SK-N-SH (cell line): ENCODE measurements around the gene SCN2A. TPM values are rescaled to one million over a fixed set of nuclear protein-coding genes. Genes with fewer than 3 reads are reported as not detected.

Source experiments
- ELF1 ChIP-seq: IDR thresholded peaks from 2 replicates; pipeline ENCODE4 v1.4.0; 2012
- EP300 ChIP-seq, 2 experiments: IDR thresholded peaks; 2 replicates each; pipeline versions ENCODE4 v1.4.0 to v1.6.1; 2012; ENCODE audit warnings: borderline replicate concordance in 1 of 2, low read depth in 1 of 2, low read length in 1 of 2
- FOSL2 ChIP-seq: IDR thresholded peaks from 2 replicates; pipeline ENCODE4 v1.4.0; 2012; ENCODE audit warnings: low read depth, mild to moderate bottlenecking, moderate library complexity, borderline replicate concordance
- GABPA ChIP-seq: IDR thresholded peaks from 2 replicates; pipeline ENCODE4 v1.4.0; 2012; ENCODE audit warnings: low read depth, mild to moderate bottlenecking
- GATA2 ChIP-seq: sonication (generic); formaldehyde crosslinking; IDR thresholded peaks from 2 replicates; pipeline ENCODE4 v1.5.0; 2020; ENCODE audit warnings: mild to moderate bottlenecking, missing genetic modification reagents
- IRF3 ChIP-seq: fragments of 150-350 bp; IDR thresholded peaks from 2 replicates; pipeline ENCODE4 v1.6.1; 2016; ENCODE audit warnings: mild to moderate bottlenecking, low read depth, low read length
- JUND ChIP-seq: IDR thresholded peaks from 2 replicates; pipeline ENCODE4 v1.4.0; 2012
- MAX ChIP-seq: IDR thresholded peaks from 2 replicates; pipeline ENCODE4 v1.4.0; 2012; ENCODE audit warnings: low read depth
- MEF2A ChIP-seq: IDR thresholded peaks from 2 replicates; pipeline ENCODE4 v1.4.0; 2012; ENCODE audit warnings: low read depth, borderline replicate concordance
- NFIC ChIP-seq: IDR thresholded peaks from 2 replicates; pipeline ENCODE4 v1.4.0; 2012; ENCODE audit warnings: borderline replicate concordance
- PBX3 ChIP-seq: IDR thresholded peaks from 2 replicates; pipeline ENCODE4; 2012
- POLR2AphosphoS5 ChIP-seq: IDR thresholded peaks from 2 replicates; pipeline ENCODE4 v1.6.1; 2012; ENCODE audit warnings: low read depth, low read length
- RAD21 ChIP-seq: IDR thresholded peaks from 2 replicates; pipeline ENCODE4 v1.6.1; 2012; ENCODE audit warnings: mild to moderate bottlenecking, low read length
- RCOR1 ChIP-seq: fragments of 150-350 bp; IDR thresholded peaks from 2 replicates; pipeline ENCODE4 v1.6.1; 2017; ENCODE audit warnings: antibody characterized with exemption, low read length
- RFX5 ChIP-seq: IDR thresholded peaks from 2 replicates; pipeline ENCODE4 v1.6.1; 2012; ENCODE audit warnings: mild to moderate bottlenecking, improper control_type of control experiment, low read length
- SIN3A ChIP-seq: IDR thresholded peaks from 2 replicates; pipeline ENCODE4 v1.6.1; 2012; ENCODE audit warnings: low read depth, mild to moderate bottlenecking, low read length, moderate library complexity, borderline replicate concordance
- SMC3 ChIP-seq: IDR thresholded peaks from 2 replicates; pipeline ENCODE4 v1.6.1; 2012; ENCODE audit warnings: low read depth, low read length, improper control_type of control experiment
- TAF1 ChIP-seq: IDR thresholded peaks from 2 replicates; pipeline ENCODE4 v1.6.1; 2012; ENCODE audit warnings: low read depth, mild to moderate bottlenecking, low read length, moderate library complexity, borderline replicate concordance
- TCF12 ChIP-seq: IDR thresholded peaks from 2 replicates; pipeline ENCODE4 v1.4.0; 2012
- TEAD4 ChIP-seq: IDR thresholded peaks from 2 replicates; pipeline ENCODE4 v1.4.0; 2012; ENCODE audit warnings: mild to moderate bottlenecking, borderline replicate concordance; ENCODE audit not compliant: insufficient read depth
- YY1 ChIP-seq: IDR thresholded peaks from 2 replicates; pipeline ENCODE4 v1.4.0; 2012; ENCODE audit warnings: low read depth, mild to moderate bottlenecking
- ZBTB33 ChIP-seq: IDR thresholded peaks from 2 replicates; pipeline ENCODE4 v1.4.0; 2012; ENCODE audit warnings: low read depth, borderline replicate concordance
- polyA plus RNA-seq, 3 experiments: library from polyadenylated mRNA; depleted of rRNA; stranded (reverse); fragments of >200 nt; gene quantifications; 2 replicates each; pipeline ENCODE4 v1.2.3, GENCODE V29; 2012
- TF ChIP-seq, protein P1 (sequence below): IDR thresholded peaks from 2 replicates; pipeline ENCODE4 v1.4.0; 2012; ENCODE audit warnings: low read depth, borderline replicate concordance
- TF ChIP-seq, protein P2 (sequence below): fragments of 150-350 bp; IDR thresholded peaks from 2 replicates; pipeline ENCODE4 v1.6.1; 2017; ENCODE audit warnings: antibody characterized with exemption, low read length, low read depth, borderline replicate concordance

SCN2A gene
- polyA plus RNA-seq, 1 of the 3 experiments (the other 2 are of a cell fraction), result 5.1 TPM

DNA sequence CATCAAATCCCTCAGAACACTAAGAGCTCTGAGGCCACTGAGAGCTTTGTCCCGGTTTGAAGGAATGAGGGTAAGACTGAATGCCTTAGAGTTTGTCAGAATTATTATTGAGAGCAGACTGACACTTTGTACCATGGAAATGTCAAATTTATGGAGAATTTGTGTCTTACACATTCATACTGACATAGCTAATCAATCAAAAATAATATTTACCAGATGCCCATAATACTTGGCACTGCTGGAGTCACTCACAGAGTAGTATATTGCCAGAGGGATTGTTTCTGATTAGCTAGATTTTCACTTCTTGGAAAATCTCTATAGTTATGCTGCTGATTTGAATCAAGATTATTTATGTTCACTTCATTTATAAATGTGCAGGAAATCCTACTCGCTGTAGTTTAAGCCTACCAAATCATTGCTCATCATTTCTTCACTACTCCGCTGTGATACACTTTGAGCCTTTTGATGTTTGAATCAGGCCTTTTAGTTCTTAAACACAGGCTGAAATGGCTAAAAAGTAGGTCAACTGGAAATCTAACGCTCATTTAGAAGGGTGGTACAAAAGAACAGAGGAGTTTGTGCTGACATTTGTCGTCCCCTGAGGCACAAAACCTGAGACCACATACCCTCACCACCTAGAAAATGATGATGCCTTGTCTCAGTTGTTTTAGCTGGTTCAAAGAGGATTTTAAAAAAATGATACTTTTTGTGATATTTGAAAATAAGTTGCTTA lies 134.2 kb downstream of the SCN2A start (continued):
- peak; percentile 86 to 93 for TF ChIP-seq EP300 (IDR thresholded peaks at IDR 0.05; ENCODE audit: borderline replicate concordance in 1 of 2, low read depth in 1 of 2, low read length in 1 of 2)
- TF ChIP-seq, protein P1, sequence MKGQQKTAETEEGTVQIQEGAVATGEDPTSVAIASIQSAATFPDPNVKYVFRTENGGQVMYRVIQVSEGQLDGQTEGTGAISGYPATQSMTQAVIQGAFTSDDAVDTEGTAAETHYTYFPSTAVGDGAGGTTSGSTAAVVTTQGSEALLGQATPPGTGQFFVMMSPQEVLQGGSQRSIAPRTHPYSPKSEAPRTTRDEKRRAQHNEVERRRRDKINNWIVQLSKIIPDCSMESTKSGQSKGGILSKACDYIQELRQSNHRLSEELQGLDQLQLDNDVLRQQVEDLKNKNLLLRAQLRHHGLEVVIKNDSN, result no peak
- no peak for TF ChIP-seq GABPA
- TF ChIP-seq SIN3A, result no peak
- TF ChIP-seq TCF12, result peak; percentile 100
- no peak for TF ChIP-seq SMC3
- peak; percentile 77; the same call in 1 of the 2 replicates for TF ChIP-seq TEAD4
- no peak for TF ChIP-seq MAX
- peak; percentile 28; the same call in 1 of the 2 replicates for TF ChIP-seq GATA2 (CRISPR knock-in tag)
- no peak for TF ChIP-seq RFX5
- TF ChIP-seq PBX3, result peak; percentile 97
- no peak for TF ChIP-seq ELF1
- peak; percentile 85 for TF ChIP-seq JUND
- no peak for TF ChIP-seq ZBTB33
- TF ChIP-seq TAF1, result no peak
- no peak for TF ChIP-seq YY1
- TF ChIP-seq RCOR1, result peak; percentile 74; the same call in 1 of the 2 replicates
- no peak for TF ChIP-seq IRF3
- peak; percentile 24; the same call in 1 of the 2 replicates for TF ChIP-seq MEF2A
- peak; percentile 14; the same call in 1 of the 2 replicates for TF ChIP-seq FOSL2
- TF ChIP-seq NFIC, result peak; percentile 76; the same call in 1 of the 2 replicates
- TF ChIP-seq POLR2AphosphoS5, result peak; percentile 84
- TF ChIP-seq, protein P2, sequence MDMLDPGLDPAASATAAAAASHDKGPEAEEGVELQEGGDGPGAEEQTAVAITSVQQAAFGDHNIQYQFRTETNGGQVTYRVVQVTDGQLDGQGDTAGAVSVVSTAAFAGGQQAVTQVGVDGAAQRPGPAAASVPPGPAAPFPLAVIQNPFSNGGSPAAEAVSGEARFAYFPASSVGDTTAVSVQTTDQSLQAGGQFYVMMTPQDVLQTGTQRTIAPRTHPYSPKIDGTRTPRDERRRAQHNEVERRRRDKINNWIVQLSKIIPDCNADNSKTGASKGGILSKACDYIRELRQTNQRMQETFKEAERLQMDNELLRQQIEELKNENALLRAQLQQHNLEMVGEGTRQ, result no peak
- TF ChIP-seq RAD21, result no peak
